HG03280 (cell line): ENCODE measurements around the gene MLLT10.

Experiments used
- ATAC-seq: cut with Tn5 transposase; IDR thresholded peaks from one replicate; pipeline ENCODE4 v1.9.1; 2021; ENCODE audit warnings: mild to moderate bottlenecking, moderate library complexity; ENCODE audit not compliant: unreplicated experiment

MLLT10 gene

DNA sequence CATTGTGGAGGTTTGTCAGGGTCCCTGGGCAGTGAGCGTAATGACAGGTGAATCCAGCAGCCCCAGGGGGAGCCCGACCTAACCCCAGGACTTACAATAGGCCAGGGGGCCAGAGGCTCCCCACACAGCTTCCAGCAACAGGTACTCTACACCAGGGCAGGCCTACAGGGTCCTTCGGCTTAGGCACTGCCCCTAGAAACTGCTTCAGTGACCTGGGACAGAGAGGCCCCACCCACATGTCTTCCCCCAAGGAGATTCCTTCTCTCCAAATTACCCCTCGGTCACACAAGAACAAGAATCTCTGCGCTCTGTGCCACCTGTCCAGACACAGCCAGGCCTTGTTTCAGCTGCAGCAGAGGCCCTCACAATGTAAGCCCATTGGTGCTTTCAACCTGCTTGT lies 32.9 kb upstream of the MLLT10 start:
- no peak for ATAC-seq

DNA sequence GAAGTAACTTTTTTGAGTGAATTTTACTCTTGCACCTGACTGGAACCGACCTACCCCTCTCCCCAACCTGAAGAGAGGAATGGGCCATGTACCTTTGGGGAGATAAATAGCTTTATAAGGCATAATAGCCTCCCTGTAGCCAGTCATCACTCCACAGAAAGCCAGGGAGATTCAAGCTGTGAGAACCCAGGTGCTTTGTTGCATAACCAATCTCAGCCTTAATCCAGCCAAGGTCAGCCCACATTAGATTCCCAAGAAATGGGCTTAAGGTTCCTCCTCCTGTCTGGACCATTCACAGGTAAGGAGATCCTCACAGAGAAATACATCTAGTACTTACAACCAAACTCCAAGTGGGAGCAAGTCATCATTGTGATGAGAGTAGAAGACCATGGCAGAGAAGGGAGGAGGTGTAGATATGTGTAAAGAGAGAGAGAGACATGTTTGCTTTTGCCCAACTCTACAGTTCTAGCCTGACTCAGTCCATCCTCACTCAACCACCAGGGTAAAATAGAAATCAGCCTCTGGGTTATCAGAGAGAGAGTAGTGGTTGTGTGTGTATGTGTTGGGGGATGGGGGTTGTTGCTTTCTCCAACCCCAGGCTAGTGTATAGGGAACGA lies 32.2 kb upstream of the MLLT10 start:
- no peak for ATAC-seq

DNA sequence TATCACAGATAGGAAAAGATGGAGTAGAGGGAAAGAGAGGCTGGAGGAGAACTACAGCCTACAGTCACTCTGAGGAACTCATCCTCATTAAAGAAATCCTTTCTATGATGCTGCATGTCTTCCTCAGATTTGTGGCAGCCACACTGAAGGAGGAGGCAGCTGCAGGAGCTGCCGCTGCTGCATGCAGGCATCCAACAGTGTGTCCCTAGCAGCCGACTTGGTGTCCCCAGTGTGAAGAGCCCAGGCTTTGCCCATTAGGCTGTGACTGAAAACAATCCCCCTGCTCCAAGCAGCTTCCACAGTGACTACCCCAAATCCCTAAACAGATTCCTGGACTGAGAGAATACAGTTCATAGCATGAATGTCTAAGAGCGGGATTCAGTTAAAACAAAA lies 31.7 kb upstream of the MLLT10 start:
- no peak for ATAC-seq

DNA sequence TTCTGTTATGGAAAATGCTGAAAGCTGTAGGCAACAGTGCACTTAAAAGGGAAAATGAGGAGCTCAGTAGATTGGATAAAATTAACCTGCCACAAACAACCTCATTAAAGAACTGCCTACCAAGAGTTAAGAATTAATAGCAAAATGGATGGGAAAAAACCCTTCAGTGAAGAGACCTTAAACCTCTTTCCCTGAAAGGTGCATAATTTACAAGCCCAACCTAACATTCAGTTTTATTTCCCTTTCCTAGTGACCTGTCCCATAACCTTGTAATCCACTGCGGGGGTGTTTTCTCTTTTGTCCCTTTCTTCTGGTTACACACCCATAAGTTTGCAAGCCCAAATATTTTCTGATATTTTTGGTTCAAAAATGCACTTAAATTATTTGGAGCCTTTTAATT lies 30.5 kb upstream of the MLLT10 start:
- no peak for ATAC-seq

DNA sequence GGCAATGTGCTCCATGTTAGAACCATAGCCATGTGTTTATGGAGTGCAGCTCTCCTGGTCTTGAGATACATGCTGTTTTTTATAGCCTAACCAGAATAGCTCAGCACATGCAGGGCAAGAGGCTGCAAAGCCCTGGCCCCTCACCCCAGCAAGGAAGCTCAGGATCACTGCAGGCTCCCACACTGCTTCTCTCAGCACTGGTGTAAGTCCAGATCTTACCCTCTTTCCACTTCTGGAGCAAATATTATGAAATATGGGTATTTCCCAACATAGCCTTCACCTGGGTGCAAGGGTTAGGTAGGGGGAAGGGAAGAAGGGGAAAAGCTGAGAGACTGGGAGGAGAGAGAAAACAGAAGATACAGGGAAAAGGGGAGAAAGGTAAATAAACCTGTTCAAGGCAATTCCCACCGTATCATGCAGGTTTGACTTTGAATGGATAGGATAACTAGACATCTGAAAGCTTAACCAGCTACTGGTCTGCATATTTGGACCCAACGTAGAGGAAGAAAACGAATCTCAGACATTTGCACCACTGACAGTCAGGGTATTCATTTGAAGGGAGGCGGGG lies 28.2 kb upstream of the MLLT10 start:
- ATAC-seq: no peak

DNA sequence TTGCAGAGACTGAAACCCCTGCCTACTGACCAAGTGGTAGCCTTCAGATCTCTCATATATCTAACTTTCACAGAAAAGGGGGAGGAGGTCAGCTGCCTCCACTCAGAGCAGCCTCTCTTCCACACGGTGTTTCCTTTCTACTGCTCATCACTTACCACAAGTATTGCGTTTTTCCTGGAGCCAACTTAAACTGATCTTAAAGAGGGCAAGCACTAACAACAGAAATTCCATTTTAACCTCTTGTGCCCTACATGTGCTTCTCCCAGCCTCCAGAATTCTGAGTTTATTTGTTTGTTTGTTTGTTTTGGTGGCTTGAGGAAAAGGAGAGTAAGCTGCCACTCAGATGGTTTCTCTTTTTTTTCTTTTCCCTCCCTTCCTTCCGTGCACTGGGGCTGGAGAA lies 27.7 kb upstream of the MLLT10 start:
- ATAC-seq: no peak

DNA sequence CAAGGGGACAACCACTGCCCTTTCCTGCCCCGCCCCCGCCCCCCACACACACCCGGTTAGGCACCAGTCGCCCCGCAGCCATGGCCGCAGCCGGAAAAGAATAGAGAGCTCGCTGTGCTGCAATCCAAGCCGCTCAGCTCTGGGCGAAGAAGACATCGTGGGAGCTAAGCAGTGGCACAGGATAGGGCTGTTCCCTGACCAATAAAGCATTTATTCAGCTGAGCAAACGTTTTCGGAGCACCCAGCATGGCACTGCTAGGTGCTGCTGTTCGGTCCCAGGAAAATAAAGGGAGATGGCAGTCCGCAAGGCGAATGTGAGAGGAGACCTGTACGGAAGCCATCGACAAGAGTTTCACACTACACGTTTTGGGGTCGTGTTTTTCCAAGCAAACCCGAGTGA lies 26.9 kb upstream of the MLLT10 start:
- no peak for ATAC-seq

DNA sequence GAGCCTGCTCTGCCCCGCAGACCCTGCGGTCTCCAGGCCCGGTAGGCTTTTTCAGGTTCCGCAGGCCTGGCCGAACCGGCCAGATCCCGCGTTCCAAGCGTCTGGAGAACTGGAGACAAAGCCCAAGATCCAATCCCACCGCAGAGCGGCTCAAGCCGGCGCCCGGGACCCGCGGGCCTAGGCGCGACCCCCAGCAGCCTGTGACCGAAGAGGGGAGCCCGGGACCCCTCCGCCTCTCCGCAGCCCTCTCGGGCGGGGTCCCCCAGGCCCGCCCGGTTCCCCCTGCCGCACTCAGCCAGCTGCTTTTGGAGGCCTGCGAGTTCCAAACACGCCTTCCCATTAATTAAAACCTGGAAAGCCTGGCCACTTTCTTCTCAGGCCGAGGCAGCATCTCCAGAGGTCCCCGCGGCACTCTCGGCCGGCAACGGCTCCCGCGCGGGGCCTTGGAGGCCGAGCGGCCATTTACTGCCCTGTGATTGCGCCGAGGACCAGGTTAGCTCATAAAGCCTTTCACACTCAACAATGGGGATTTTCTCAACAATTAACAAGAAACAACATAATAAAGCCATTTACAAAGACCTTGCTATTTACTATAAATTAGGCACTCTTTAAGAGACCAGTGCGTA lies 25.2 kb upstream of the MLLT10 start:
- ATAC-seq: no peak

DNA sequence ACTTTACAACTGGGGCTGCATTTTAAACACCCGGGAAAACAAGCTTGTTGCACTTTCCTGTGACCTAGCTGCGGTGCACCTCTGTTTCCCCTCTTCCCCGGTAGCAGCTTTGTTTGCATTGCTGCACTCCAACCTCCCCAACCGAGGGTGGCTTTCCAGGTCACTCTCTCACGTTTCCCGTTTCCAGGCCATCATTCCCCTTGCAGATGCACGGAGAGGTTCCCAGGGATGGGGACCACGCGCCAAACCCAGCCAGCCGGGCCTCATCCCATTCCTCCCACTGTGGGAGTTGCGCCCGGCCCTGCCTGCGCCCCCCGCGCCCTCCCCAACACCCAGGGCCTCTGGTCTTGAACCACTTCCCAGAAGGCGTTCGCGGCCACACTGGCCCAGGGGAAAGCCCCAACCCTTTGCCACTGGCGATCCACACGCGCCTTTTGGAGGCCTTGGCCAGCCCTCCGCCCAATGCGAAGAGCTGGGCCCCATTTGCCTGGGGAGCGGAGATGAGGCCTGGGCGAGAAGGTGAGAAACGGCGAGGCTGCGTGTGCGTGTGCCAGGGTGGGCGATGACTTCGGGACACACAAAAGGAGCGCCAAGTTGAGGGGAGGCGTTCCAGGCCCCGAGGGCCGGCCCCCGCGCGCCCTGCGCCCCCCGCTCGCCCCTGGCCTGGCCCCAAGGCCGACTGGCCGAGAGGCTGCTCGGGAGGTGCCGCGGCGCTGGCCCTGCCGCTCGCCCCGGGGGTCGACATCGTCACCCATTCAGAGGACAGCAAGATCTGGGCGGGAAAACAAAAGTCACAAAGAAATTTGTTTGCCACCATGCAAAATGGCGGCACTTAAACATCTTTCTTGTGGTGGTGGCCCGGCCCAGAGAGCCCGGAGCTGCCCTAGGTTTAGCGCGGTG lies 24.4 kb upstream of the MLLT10 start:
- ATAC-seq: no peak

DNA sequence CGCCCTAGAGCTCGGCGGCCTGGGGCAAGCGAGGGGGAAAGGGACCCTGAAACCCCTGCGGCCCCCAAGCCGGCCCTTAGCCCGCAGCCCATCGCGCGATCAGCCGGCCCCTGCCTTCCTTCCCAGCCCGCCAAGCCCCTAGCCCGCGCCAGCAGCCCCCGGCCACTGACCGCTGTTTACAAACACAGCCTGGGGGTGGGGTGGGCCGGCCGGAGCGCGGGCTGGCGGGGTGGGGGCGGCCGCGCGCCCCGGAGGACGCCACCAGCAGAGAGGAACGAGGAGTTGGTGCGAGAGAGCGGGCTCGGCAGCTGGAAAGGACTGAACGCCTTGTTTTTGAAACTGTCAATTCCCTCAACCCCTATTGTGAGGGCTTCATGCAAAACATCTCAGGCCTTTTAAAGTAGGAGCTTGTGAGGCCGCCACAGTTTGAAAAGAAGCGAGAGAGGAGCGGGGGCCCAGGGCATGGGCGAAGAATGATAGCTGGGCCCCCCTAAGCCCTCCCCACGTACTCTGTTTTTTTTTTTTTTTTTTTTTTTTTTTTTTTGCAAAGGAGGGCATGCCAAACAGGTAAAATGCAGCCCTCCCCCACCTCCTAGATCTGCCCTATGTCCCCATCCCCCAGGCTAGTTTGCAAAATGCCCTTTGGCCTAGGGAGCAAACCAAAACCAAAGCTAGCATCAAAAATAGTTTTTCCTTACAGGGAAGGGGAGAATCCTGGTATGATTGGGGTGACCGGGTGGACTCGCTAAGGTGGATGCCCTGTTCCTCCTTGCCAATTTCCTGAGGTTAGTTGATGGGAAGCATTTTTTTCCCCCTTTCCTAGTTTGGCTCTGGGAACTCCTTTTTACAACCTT lies 23.6 kb upstream of the MLLT10 start:
- ATAC-seq: no peak

DNA sequence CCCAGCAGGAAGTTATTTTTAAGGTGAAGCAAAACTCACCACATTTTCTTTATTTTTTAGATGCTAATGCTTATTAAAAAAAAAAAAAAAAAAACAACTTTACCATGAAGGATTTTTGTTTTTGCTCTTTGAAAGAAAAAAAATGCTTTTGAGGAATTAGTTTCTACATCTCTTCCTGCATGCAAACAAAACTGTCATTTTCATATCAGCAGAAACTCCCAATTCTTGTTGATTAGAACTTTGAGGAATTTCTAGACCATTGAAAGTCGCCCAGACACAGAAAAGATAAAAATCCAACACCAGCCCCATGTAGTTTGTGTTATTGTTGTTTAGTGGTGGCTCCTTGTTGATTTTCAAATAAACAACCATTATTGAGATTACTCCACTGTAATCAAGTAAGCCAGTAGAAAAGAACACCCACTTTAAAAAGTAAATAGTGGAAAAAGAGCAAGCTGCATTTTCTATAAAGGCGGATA lies 22.9 kb upstream of the MLLT10 start:
- ATAC-seq: no peak

DNA sequence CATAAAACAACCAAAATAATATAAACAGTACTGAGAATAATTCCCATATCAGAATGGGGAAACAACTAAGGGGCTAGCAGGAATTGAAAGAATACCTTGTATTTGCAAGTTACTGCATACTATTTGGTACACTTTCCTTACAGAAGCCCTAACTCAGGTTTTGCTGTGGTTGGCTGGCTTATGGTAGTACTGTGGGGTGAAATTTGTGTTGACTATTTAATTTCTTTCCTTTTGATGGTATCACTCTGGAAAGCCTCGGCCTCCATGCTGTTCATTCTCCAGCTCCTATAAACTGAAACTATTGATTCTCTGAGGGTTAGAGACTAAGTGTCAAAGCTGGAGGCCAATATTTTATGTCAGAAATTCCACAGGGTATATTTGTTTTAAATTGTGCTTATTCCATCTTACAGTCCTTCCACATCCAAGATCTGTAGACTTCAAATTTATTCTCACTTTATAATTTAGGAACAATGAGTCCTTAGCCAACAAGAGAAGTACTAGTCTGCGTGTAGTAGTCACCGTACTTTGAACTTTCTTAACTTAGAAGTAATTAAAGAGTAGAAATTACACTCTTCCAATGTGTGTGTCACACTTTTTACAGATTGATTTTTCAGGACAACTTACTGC lies 22.0 kb upstream of the MLLT10 start:
- no peak for ATAC-seq

DNA sequence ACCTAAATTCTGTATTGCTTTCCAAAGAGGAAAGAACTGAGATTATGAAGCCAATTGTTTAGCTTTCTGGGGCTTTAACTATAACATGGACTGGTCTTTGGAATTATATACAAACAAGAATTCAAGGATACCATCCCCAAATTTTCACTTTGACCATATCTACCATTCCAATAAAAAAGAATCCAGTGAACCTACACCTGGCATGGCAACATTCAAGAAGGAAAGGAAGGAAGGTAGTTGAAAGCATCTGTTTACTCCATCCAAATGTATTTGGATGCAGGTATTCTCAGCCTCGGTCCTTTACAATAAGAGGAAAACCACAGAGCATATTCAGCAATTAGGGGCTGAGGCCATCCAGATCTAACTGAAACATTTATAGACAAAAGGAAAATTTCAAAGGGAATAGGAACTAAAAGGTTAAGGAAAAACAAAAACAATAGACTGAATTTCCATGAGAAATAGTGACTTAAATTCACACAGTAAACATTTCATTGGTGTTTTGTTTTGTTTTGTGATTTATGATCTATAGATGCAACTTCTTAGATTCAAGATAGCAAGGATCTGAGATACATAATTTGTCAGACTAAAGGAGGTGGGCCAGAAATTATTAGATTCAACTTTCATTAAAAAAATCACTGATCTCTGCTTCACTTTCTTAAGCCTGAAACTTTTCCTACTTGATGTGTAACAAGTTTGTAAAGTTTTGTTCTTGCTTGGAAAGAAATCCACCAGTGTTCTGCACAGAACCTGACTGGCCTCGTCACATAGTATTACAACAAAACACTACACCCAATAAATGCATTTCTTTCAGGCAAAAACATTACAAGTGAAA lies 21.2 kb upstream of the MLLT10 start:
- no peak for ATAC-seq

DNA sequence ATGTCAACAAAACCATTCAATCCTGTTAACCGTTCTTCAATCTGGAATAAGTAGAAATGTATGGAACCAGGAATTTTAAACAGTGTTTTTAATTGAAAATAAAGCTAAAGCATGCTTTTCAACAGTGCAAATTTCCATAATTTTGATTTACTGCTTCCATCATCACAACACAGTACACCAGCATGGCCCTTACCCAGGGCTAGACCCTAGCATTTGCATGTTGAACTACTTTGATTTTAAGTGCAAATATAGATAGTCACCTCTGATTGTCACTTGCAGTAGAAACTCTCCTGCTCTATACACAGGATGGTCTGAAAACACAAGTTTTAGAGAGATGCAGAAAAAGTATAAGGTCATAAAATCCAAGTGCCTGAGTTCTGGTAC lies 20.6 kb upstream of the MLLT10 start:
- ATAC-seq: no peak

DNA sequence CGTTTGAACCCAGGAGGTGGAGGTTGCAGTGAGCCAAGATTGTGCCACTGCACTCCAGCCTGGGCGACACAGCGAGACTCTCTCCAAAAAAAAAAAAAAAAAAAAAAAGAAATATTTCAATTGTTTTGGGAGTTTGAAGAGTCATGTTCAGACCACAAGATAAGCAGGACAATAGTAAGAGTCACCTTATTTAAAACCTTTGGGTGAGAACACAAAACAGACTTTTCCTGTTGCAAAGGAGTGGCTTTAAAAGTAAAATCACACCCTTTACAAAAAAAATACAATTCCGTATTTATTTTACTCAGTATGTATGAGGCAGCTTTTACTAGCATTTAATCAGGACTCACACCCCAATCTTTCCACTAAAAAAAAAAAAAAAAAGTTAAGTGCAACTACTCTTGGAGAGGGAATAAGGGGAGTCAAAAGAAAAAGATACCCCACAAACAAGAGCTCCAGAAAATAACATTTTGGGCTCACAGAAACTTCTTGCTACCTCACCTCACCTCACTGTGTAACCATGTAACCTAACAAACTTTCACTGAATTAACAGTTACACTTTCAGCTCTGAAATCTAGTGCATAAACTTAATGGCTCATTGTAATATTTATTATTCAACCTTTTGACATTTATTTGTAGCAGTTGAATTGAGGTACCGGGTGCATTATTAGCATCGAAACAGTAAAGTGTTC lies 19.8 kb upstream of the MLLT10 start:
- ATAC-seq: no peak

DNA sequence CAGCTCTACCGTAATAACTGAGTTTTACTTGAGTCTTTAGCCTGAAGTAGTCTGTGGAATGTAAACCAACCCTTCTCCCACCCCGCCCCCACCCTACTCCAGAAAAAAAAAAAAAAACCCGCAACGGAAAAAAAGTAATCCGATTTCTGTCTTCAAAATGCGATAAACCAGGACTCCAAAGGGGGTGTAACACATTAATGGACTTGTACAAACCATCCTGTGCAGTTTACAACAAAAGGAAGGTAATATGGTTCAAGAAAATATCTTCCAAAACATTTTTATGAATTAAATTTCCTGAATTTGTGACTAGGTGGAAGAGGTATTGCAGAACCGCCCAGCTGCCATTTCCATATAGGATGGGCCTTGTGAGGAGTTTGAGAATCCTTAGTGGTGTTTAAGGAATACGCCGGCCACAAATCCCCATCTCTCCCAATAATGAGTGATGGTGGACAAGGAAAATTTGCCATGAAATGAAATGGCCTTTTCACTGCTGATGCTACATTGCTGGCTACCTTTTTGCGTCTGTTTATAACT lies 19.1 kb upstream of the MLLT10 start:
- ATAC-seq: no peak

DNA sequence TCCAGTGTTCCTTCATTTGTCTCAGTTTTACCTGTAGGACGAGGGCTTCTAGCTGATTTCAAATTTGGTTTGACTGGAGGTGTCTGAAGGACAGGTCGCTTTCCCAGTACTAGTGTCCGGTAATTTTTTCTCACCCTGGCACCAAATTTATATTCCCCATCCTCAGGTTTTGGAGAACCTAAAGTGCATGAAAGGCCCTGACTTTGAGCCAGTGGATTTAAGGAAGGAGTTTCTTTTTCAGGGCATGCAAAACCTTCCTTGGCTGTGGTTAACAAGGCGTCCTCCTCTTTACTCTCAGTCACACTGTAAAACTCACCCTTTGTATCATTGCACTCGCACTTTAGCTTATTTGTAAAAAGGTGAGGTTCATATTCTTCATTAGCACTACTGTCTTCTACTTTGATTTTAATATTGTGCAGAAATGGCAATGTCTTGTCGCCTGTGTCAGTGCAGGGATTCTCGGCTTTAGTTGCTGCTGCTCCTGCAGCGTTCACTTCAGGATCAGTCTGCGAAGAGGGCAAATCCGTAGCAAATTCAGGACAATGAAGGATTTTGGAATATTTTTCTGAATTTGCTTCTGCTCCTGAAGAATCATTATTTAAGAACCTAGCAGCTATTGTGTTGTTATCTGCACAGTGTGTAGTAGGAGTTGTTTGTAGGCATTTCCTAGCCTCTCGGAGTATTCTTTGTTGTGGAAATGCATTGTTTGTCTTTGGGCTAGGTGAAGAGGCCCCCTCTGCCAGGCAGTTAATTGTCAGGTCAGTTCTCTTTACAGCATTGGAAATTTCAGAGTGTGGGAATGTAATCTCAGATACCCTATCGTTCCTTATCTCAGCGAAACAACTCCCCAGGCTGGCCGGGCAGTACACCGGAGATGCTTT lies 18.4 kb upstream of the MLLT10 start:
- no peak for ATAC-seq
